GM18498 (cell line): ENCODE measurements around the gene CAMTA1.
"Not testable (repeated sequence)": the region's sequence is repeated elsewhere in the genome, so short reads cannot be mapped to it uniquely, and the experiment has no call there.

Experiments
- ATAC-seq: cut with Tn5 transposase; IDR thresholded peaks from one replicate; pipeline ENCODE4 v1.9.1; 2021; ENCODE audit warnings: mild to moderate bottlenecking, moderate library complexity; ENCODE audit not compliant: unreplicated experiment

Gene CAMTA1

DNA sequence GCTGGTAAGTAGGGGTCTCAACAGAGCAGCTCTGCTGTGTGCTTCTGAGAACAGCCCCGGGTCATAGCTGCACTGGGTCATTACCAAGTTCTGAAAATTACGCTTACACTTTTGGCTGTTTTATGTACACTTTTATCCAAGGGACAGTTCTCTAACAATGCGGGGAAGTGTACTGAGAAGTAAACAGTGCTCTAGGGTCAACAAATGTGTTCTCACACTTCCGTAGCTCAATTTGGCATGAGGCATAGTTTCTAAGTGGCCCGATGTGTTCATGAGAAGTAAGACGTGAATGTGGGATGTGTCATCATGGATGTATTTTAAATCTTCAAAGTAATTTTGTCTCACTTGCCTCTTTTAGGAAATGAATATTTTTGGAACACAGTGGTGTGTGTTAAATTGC is 975.0 kb downstream of the CAMTA1 start:
- no peak for ATAC-seq

DNA sequence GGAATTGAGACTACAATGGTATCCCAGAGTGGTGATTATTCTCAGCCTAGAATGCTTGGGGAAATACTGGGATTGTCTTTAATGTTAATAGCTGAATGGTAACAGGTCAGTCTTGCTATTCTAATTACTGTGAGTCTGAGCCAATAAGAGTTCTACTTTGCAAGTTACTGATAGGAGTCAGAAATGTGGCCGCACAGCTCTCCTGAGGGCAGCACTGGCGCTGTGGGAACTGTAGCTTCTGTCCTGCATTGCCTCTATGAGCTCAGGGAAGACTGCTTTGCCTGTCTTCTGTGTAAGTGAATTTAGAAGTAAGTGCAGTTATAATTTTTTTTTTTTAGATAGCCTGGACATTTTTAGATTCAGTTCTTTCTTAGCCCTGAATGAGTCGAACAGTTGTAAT is 975.8 kb downstream of the CAMTA1 start:
- ATAC-seq: no peak

DNA sequence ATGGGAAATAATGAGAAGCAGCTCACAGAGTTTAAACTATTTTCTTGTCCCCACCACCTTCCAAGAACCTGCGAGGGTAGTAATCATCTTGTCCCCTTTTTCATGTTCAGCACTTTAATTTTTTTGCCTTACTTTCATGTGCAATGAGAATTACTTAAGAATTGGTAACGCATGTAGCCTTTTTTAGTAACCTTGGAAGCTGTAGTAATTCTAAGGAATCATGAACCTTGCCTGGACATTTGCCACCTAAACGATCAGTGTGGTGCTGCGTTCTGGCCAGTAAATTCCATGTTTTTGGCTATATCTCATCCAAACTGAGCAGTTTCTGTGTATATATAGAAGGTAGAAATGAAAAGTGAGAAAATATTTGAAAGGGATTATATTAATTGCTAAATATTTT is 981.9 kb downstream of the CAMTA1 start:
- ATAC-seq: no peak

DNA sequence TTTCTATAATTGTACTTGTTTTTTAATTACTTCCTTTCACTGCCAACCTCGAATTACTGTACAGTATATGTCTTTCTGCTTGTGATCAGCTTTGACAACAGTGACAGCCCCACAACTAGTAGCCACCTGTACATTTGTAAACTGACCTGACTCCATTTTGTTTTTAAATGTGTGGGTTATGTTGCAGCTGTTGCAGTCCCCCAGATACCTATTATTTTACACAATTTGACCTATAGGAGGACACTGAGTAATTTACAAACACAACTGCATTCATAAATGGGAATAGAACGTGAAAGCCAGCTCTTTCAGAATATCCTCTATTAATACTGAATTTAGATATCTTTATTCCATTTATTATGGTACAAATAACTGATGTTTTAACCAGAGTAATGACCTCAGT is 983.3 kb downstream of the CAMTA1 start:
- ATAC-seq: no peak

DNA sequence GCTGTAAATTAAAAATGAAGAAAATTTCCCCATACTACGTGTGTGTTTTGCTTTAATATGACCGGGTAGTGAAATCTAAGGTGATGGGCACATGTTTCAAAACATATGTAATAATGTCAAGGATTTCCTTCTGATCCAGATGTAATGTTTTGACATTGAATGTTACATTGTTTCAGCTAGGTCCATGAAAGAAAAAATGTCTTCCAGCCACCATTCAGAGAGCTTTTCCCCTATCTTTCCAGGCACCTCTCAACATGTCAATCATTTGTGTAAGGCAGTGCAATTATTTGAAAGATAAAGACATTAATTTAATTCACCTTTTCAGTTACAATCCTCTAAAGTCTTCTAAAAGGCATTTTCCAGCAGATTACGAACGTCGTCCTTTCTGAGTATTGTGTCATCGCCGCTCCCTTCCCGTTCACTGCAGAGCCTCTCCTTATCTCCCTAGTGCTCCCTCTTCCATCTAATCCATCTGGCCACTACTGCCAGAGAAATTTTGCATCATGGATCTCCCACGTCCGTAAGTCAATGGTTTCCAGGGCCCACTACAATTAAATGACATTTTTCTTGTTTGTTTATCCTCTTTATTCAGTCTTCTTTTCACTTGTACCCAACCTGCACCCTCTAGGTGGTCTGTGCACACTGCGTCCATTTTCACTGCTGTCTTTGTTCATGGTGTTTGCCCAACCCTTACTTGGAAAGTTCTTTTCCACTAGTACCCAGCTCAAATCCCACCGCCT is 984.6 kb downstream of the CAMTA1 start:
- ATAC-seq: no peak

DNA sequence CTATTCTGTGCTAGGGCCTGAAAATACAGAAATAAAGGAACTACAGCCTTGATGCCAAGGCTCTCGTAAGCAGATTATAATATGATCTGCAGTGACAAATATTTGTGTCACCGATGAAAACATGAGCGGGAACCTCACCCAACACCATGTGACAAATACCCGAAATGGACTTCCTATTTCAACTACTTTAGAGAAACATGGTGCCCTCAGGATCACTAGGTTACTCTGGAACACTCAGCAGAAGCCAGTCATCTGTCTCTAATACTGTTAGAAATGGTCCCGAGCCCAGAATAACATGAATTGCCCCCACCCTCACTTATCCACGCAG is 985.4 kb downstream of the CAMTA1 start:
- ATAC-seq: peak; percentile 15

DNA sequence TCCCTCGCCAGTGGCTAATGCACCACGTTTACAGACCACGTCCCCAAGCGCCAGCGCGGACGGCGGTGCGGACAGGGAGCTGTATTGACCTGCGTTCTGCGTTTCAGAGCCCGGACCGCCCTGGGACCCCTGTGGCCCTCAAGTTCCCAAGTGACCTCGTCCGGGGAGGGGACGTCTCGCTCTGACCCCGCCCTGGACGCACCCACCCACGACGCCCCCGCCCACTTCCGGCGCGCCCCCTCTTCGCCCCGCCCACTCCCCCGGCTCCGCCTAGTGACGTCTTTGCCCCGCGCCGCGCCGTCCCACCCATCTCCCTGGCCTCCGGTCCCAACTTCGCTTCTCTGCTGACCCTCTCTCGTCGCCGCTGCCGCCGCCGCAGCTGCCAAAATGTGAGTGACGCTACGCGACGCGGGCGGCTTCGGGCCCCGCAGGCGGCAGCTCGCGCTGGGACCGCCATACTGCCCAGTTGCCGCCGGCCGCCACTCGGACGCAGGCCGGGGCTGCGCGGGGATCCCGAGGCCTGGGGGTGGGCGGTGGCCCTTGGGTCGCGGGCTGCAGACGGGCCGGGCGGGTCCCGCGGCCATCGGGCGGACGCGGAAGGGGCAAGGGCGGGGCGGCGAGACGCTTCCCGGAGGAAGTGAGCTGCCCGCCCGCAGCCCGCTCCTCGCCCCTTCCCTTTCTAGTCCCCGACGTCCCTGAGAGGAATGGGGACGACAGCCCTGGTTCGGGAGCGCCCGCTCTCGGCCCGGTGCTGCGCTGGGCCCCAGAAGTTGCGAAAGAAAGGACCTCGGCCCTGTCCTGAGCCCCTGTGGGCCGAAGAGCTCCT is 986.0 kb downstream of the CAMTA1 start, which contains the start of gene VAMP3:
VAMP3 (plus strand) TSS at position 300 of the 826 bp plus-strand sequence; CDS start at position 388, 88 bp downstream.
- ATAC-seq: peak; percentile 83

DNA sequence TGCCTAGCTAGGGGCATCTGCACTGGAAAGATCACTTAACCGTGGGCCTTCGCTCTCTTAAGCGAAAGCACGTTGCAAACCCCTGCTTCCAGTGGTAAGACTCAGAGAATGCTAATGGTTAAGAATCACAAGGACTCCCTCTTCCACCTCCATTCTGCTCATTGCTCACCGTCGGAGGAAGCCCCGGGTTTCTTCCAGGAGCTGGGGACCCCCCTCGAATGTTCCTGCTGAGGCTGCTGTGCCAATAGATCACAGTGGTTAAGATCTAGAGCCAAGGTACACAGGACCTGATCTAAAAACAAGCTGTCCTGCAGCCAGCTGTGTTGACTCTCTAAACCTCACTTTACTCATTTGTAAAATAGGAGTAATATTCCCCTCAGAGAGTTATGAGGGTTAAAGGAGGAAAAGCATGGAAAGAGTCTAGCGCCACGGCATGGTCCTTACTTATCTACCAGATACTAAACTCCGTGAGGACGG is 986.6 kb downstream of the CAMTA1 start:
- no peak for ATAC-seq

DNA sequence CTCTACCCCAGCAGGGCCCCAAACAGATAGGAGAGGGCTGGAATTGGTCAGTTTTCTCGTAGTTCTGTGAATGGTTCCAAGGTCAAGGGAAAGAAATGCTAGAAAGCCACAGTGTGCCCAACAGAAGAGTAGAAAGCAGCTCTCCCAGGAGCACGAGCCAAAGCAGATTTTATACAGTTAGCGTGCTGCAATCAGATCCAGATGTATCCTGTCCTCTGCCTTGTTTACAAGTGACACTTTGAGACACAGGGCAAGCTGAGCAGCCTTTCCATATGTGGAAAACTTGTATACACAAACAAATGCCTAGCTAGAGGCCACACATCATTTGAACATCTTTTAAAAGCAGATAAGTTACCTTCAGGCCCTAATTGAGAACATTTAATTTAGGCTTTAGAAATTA is 992.3 kb downstream of the CAMTA1 start:
- no peak for ATAC-seq

DNA sequence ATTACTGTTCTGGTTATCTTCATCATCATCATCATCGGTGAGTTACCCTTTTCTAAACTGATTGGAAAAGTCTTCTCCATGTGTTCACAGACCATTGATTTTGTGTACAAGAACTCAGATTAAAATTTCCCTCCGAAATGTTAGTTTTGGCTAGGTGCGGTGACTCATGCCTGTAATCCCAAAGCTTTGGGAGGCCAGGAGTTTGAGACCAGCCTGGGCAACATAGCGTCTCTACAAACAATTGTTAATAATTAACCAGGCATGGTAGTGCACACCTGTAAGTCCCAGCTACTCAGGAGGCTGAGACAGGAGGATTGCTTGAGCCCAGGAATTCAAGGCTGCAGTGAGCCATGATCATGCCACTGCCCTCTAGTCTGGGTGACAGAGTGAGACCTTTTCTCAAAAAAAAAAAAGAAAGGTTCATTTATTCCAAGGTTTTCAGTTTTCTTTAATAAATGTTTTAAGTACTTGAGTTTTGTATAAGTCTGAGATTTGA is 992.9 kb downstream of the CAMTA1 start:
- no peak for ATAC-seq

DNA sequence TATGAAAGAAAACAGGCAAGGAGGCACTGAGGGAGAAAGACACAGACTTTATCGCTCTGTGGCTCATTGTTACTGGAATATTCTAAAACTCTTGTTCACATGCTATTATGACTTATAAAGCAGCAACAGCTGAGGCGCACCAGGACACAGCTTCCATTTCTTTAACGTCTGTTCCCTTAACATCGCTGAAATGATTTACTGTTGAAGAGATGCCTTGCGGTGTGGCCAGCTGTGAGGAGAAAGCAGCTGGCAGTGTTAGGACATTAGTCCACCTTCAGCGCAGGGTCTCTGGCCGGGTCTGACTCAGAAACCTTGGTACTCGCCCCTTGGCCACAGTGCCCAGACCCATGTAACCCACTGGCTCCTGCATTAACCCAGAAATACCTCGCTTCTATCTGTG is 995.7 kb downstream of the CAMTA1 start:
- no peak for ATAC-seq

DNA sequence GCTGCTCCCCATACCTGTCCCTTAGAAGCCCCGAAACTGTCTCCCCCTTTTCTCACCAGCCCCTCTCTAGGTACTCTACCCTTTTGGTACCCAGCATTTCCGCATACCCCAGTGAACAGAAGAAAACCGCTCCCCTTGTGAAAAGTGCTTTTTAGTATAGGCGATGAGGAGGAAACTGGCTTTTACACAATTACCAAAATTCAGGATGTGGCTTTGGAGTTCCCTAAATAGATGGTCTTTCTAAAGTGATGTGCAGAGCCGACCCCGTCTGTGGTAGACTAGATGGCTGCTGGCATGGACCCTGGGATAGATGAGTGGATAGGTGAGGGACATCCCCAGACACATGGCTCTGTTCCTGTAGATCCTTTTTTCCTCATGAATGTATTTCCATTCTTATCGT is 996.2 kb downstream of the CAMTA1 start:
- no peak for ATAC-seq

DNA sequence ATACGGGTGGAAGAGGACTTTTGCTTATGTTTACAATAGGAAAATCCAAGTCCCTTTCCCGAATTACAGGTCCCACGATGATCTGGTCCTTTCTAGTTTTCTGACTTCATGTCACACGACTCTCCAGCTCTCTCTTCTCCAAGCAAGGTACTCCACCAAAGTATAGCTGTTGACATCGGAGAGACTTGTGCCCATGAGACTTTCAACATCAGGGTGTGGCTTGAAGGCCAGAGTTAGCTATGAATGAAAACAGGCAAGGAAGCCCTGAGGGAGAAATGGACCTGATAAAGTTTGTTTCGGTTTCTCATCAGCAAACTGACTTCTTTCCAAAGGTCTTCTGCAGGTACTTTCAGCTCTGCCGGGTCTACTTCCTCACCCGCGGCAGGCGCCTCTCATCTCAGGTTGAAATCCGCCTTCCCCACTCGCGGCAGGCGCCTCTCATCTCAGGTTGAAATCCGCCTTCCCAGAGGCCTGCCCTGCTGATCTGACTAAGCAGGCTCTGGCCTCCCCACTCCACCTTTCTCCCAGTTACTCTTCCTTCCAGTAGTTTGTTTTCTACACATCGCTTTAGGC is 996.8 kb downstream of the CAMTA1 start:
- no peak for ATAC-seq

DNA sequence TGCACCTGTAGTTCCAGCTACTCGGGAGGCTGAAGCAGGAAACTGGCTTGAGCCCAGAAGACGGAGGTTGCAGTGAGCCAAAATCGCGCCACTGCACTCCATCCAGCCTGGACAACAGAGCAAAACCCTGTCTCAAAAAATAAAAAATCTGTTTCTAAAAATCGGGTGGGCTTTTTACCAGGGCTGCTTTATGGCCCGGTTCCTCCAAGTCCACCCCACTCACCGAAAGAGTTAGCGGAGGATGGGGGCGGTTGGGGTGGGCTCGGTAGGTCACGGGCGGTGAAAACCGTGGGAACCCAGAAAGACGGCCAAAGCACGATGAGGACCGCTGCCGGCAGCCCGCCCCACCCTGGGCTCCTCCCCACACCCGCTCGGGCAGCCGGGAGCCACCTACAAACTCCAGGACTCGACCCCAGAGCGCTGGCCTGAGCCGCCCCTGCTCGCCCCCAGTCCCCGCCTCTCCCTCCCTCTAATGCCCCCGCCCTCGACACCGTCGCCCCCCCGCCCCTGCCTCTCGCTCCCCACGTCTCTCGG is 998.0 kb downstream of the CAMTA1 start:
- ATAC-seq: no peak

DNA sequence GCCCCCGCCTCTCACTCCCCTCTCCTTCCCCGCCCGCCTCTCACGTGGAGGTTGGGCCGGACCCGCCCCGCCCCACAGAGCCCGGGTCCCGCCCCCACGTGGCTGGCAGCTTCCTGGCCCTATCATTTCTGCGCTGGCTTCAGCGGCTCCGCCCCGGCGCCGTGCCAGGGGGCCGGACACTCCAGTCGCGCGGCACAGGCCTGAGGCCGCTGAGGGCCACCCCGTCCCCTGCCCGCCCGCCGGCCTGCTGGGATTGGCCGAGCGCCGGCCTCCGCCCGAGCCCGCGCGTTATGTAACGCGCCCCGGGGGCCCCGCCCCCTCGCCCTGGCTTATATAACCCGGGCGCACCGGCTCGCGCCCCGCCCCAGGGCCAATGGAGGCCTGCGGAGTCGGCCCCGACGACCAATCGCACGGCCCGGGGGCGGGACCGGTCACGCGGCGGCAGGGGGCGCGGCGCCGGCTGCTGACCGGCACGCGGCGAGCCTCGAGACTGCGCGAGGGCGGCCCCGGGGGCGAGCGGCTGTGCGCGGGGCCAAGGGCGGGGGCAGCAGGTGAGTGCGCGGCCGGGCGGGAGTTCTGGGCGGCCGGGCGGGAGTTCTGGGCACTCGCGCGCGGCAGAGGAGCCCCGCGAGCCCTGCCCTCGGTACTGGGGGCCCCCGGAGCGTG is 998.7 kb downstream of the CAMTA1 start, which contains the start of gene PER3:
PER3 (plus strand) TSS at position 466 of the 666 bp plus-strand sequence. CDS start 587 bp downstream, outside the sequence.
- peak; percentile 93 for ATAC-seq

DNA sequence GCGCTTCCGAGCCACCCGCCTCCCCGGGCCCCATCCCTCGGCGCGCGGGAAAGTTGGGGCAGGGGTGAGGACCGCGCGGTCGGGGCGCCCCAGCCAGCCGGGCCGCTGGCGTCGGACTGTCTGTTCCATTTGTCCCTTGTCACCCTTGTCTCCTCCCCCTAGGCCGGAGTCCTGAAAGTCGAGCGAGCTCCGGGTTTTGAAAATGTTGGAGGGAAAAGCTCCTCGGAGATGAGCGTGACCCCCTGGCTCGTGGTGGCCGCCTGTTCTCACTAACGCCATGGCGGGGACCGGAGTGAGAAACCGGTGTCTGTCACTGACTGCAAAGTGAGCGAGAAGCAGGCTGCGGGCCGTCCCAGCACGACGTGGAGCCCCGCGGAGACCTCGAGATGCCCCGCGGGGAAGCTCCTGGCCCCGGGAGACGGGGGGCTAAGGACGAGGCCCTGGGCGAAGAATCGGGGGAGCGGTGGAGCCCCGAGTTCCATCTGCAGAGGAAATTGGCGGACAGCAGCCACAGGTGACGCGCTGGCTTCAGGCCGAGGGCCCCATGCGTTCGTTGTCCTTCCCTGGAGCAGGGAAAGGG is 999.3 kb downstream of the CAMTA1 start:
- ATAC-seq: no peak

DNA sequence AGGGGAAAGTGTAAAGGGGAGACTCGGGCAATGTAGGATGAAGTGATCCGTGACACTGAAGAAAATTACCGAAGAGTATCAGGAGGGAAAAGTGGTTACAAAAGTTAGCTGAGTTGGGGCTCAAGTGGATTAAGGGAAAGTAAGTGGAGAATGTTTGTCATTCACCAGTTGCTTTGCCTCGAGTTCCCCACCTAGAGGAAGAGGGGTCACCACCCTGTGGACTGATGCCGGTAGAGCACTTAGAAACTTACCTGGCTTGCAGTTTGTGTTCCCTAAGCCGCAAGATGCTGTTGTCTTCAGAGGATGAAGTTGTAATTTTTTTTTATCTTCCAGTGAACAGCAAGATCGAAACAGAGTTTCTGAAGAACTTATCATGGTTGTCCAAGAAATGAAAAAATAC is 999.9 kb downstream of the CAMTA1 start:
- no peak for ATAC-seq

DNA sequence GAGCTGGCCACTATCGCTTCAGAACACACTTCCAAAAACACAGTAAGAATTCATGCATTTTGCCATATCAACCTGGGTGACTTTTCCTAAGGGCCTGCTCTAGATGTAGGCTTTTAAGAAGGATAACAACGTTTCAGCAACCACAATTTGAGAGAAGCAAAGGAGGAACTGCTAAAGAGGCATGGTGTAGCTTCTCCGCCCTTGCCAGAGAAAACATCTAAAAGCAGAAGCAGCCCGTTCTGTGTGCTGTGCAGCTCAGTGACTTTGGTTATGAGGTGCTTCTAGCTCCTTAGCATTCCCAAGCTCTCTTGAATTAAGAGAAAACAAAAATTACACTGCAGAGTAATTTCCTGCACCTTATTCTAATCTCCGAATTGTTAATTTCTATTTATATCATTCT is 1001.5 kb downstream of the CAMTA1 start:
- ATAC-seq: no peak

DNA sequence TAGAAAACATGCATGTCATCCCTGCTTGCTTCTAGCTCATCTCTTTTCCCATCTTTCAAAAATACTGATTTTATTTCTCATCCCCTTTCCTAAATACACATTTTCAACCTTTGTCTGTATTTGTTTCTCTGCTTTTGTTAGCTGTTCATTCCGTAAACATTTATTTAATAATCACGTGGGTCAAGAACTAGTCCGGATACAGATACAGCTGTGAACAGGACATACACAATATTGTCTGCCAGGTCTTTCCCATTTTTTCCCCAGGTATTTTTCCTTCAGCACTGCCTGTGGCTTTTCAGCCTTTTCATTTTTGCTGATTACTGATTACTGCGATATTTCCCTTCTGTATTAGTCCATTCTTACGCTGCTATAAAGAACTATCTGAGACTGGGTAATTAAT is 1004.6 kb downstream of the CAMTA1 start:
- no peak for ATAC-seq

DNA sequence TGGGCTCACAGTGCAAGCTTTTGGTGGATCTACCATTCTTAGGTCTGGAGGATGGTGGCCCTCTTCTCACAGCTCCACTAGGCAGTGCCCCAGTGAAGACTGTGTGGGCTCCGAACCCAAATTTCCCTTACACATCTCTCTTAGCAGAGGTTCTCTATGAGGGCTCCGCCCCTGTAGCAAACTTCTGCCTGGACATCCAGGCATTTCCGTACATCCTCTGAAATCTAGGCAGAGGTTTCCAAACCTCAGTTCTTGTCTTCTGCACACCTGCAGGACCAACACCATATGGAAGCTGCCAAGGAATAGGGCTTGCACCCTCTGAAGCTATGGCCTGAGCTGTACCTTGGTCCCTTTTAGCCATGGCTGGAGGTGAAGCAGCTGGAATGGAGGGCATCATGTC is 1005.8 kb downstream of the CAMTA1 start:
- ATAC-seq: not testable (repeated sequence)
